SH-SY5Y (cell line): ENCODE results near the gene ZNF697.

Experiments used
- GATA2 ChIP-seq: IDR thresholded peaks from 2 replicates; pipeline ENCODE4 v1.6.1; 2011; ENCODE audit warnings: mild to moderate bottlenecking, low read depth, low read length
- GATA3 ChIP-seq: IDR thresholded peaks from 2 replicates; pipeline ENCODE4 v1.6.1; 2011; ENCODE audit warnings: low read depth, mild to moderate bottlenecking, low read length, moderate library complexity

- TF ChIP-seq GATA3 (no peak), GATA2 (no peak)
These were observed 5.7 kb upstream of the ZNF697 start for GRCh38 chr1:119653839-119654170.
